Thyroid gland (tissue), 4 donors: ENCODE results near the gene EGFR. TPM values are rescaled to one million over a fixed set of nuclear protein-coding genes. Genes with fewer than 3 reads are reported as not detected.

Experiments
- DNase-seq, 2 donors: peaks; one replicate each; pipeline ENCODE4 v3.0.0-alpha.2; 2019
- H3K27ac ChIP-seq, 3 donors: fragments of 200-600 bp; sonication (generic); 1 replicate in 2 of 3; 2 replicates in 1 of 3; pipeline ENCODE4 v1.5.1; 2016 to 2019; ENCODE audit warnings: mild to moderate bottlenecking in 1 of 3, moderate library complexity in 1 of 3
- H3K27me3 ChIP-seq: fragments of 200-600 bp; sonication (generic); one replicate; pipeline ENCODE4 v1.5.1; 2019
- H3K36me3 ChIP-seq, 2 donors: fragments of 200-600 bp; sonication (generic); one replicate each; pipeline ENCODE4 v1.5.1; 2016 to 2019
- H3K4me1 ChIP-seq, 2 donors: fragments of 200-600 bp; sonication (generic); one replicate each; pipeline ENCODE4 v1.5.1; 2017 to 2019
- H3K4me3 ChIP-seq, 3 donors: fragments of 200-600 bp; sonication (generic); replicated peaks in 1 of 3; 1 replicate in 2 of 3; 2 replicates in 1 of 3; pipeline ENCODE4 v1.5.1; 2016; ENCODE audit warnings: mild to moderate bottlenecking in 1 of 3
- H3K9me3 ChIP-seq: fragments of 200-600 bp; sonication (generic); one replicate; pipeline ENCODE4 v1.5.1; 2017
- POLR2A ChIP-seq, 2 donors: fragments of 450-650 bp; IDR thresholded peaks; one replicate each; pipeline ENCODE4 v1.6.1; 2017; ENCODE audit warnings: antibody characterized with exemption in 2 of 2, mild to moderate bottlenecking in 2 of 2, moderate library complexity in 1 of 2
- WGBS, 2 donors: methylation state at CpG; one replicate each; pipeline ENCODE4 v1.1.5; 2017; 5-methylcytosine and 5-hydroxymethylcytosine counted together
- intact Hi-C: fragments of 100-400 bp; cut with DNase I; formaldehyde crosslinking; loops from one replicate; pipeline ENCODE4 v1.15.1; 2023
- total RNA-seq, 4 donors: library from RNA; depleted of rRNA; stranded (reverse); fragments of >200 nt; gene quantifications; one replicate each; pipeline ENCODE4 v1.2.3, GENCODE V29; 2016
- TF ChIP-seq, protein P1 (sequence below), 6 experiments: fragments of 200-600 bp in 3 of 6; fragments of 450-650 bp in 3 of 6; sonication (generic) in 3 of 6; IDR thresholded peaks; one replicate each; pipeline ENCODE4 v1.5.1; 2016 to 2019; ENCODE audit warnings: antibody characterized with exemption in 6 of 6, mild to moderate bottlenecking in 2 of 6, inconsistent platforms in 1 of 6, moderate library complexity in 1 of 6

EGFR gene
- total RNA-seq, 4 donors from 2014 or later: 57.5 to 96.2 (median 84.7) TPM

DNA sequence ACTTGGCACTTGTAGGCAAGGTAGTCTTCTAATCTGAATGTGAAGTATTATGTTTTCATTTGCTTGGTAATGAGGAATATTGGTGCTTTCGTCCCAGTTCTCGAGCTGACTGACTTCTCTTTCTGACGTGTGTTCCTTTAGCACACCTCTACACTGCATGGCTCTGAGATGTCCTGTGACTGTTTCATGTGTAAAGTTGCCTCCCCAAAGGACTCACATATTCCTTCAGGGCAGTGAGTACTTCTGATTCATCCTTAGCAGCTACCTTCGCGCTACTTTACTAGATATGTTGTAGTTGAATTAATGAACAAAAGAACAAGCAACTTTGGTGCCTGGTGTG is 113.7 kb downstream of the EGFR start:
- Histone ChIP-seq H3K9me3 (no peaks in the 10 kb centered on the region), H3K27me3 (no peaks in the 10 kb centered on the region), H3K4me1 (peaks cover 37 to 74% of the 10 kb centered on the region in 2 donors), H3K4me3 (no peak overlapping the region), H3K36me3 (no peaks in the 10 kb centered on the region), H3K27ac (no peak overlapping the region)
- DNase-seq: no peak
- TF ChIP-seq POLR2A (IDR thresholded peaks at IDR 0.05): no peak
- TF ChIP-seq, protein P1, sequence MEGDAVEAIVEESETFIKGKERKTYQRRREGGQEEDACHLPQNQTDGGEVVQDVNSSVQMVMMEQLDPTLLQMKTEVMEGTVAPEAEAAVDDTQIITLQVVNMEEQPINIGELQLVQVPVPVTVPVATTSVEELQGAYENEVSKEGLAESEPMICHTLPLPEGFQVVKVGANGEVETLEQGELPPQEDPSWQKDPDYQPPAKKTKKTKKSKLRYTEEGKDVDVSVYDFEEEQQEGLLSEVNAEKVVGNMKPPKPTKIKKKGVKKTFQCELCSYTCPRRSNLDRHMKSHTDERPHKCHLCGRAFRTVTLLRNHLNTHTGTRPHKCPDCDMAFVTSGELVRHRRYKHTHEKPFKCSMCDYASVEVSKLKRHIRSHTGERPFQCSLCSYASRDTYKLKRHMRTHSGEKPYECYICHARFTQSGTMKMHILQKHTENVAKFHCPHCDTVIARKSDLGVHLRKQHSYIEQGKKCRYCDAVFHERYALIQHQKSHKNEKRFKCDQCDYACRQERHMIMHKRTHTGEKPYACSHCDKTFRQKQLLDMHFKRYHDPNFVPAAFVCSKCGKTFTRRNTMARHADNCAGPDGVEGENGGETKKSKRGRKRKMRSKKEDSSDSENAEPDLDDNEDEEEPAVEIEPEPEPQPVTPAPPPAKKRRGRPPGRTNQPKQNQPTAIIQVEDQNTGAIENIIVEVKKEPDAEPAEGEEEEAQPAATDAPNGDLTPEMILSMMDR (IDR thresholded peaks at IDR 0.05): no peak
- 93 to 94% methylated on average over 5 of the region's 5 CpGs for WGBS, 2 donors
- intact Hi-C loops: no loop called here

DNA sequence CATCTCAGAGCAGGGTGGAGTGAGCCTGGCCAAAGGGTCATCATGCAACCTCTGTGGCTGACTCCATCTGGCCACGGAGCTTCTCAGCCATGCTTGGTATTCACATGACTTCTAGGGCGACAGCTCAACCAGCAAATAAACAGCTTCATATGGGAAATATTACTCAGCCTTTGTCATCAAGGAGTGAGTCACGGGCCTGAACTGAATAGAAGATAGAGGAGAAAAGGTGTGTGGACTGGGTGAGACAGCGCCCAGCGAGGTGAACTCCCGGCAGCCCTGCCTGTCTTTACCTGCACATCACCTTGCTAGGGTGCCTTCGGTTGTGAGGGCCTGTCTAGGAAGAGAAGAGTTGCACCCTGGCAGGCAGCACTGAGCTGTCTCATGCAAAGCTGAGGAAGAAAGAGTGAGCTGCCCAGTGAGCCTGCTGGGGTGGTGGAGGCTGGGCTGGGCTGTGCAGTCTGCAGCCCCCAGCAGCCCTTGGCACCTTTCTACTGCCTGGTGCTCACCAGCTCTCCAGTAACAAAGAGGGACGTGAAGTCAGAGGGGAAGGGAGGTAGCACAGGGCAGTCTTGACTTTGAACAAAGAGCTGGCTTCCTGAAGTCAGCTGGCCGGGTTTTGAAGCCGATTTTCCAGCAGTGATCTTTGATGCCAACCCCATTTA is 114.2 kb downstream of the EGFR start:
- H3K4me1 ChIP-seq: peaks cover 32 to 69% of the 10 kb centered on the region in 2 donors
- TF ChIP-seq, protein P1 (IDR thresholded peaks at IDR 0.05): no peak
- no peak for TF ChIP-seq POLR2A (IDR thresholded peaks at IDR 0.05)
- 86 to 89% methylated on average over 10 of the region's 10 CpGs for WGBS, 2 donors
- H3K4me3 ChIP-seq: no peak overlapping the region
- H3K36me3 ChIP-seq: no peaks in the 10 kb centered on the region
- peak overlapping the region in 2 of 3 donors; percentile 33 to 52 for H3K27ac ChIP-seq
- intact Hi-C loops: no loop called here
- no peaks in the 10 kb centered on the region for H3K9me3 ChIP-seq
- DNase-seq: no peak
- no peaks in the 10 kb centered on the region for H3K27me3 ChIP-seq

DNA sequence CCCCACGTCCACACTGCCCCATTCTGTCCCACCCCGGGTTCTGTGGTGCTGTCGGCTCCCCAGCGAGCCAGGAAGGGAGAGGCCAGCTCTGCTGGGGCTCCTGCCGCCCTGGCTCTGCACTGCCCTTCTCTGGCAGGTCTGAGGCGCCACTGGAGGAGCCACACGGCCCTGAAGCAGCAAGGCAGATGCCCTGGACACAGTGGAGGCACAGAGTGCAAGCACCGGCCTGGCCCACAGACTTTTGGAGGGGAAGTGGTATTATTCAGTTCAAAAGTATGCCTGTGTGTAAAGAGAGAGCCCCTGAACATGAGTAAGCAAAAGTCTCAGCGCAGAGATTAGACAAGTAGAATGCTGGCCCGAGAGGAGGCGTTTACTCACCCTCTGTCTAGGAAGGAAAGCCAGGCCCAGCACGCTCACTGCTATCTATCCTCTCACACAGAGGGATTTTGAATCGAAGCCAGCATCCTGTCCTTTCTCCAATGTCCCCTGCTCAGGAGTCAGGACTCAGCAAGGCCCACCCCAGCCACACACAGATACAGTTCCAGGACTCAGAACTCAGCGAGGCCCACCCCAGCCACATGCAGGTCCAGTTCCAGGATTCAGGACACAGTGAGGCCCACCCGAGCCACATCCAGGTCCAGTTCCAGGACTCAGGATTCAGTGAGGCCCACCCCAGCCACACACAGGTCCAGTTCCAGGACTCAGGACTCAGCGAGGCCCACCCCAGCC is 115.0 kb downstream of the EGFR start:
- H3K4me3 ChIP-seq: no peak overlapping the region
- TF ChIP-seq, protein P1 (IDR thresholded peaks at IDR 0.05): no peak
- TF ChIP-seq POLR2A (IDR thresholded peaks at IDR 0.05): no peak
- no peaks in the 10 kb centered on the region for H3K9me3 ChIP-seq
- no peaks in the 10 kb centered on the region for H3K27me3 ChIP-seq
- intact Hi-C loops: no loop called here
- H3K36me3 ChIP-seq: no peaks in the 10 kb centered on the region
- H3K4me1 ChIP-seq: peaks cover 24 to 61% of the 10 kb centered on the region in 2 donors
- no peak for DNase-seq
- peak overlapping the region in 2 of 3 donors; percentile 33 to 52 for H3K27ac ChIP-seq
- WGBS, 2 donors: 72 to 75% methylated on average over 13 to 16 of the region's 16 CpGs

DNA sequence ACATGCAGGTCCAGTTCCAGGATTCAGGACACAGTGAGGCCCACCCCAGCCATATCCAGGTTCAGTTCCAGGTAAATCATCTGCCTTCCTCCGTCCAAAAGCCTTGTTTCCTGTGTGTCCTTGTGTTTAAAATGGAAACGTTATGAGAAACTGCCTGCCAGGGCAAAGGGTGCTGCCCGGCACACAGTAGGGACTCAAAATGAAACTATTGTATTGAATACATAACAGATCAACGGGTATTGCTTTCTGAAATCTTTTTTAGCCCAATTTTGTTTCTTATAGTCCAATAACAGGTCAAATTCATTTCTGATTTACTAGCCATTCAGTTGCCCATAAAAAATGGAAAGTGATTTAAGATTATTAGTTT is 115.5 kb downstream of the EGFR start:
- intact Hi-C loops: no loop called here
- Histone ChIP-seq H3K4me1 (peaks cover 19 to 56% of the 10 kb centered on the region in 2 donors), H3K27me3 (no peaks in the 10 kb centered on the region), H3K4me3 (no peak overlapping the region), H3K27ac (peak overlapping the region in 1 of 3 donors; percentile 52), H3K9me3 (no peaks in the 10 kb centered on the region), H3K36me3 (no peaks in the 10 kb centered on the region)
- TF ChIP-seq POLR2A (IDR thresholded peaks at IDR 0.05): no peak
- TF ChIP-seq, protein P1 (IDR thresholded peaks at IDR 0.05): no peak
- 92 to 93% methylated on average over 4 of the region's 4 CpGs for WGBS, 2 donors
- DNase-seq: no peak

DNA sequence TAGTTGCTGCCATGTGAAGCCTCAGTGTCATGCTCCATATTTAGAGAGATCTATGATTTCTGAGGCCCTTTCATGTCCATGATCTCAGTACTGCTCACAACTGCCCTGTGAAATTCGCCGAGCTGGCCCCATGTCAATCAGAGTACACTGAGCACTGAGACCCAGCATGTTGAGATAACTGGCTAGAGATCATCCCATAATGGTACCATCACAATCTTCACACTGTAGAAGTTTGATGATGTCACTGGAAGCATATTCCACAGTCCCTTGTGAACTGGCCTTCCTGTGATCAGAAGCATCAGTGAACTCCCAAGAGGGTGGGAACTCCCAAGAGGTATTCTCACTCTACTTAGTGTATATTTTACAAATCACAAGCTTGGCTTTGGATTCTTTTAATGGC is 116.0 kb downstream of the EGFR start:
- H3K4me1 ChIP-seq: peaks cover 14 to 51% of the 10 kb centered on the region in 2 donors
- DNase-seq: no peak
- intact Hi-C loops: no loop called here
- H3K36me3 ChIP-seq: no peaks in the 10 kb centered on the region
- H3K4me3 ChIP-seq: no peak overlapping the region
- no peak for TF ChIP-seq POLR2A (IDR thresholded peaks at IDR 0.05)
- TF ChIP-seq, protein P1 (IDR thresholded peaks at IDR 0.05): no peak
- WGBS, 2 donors: 89 to 97% methylated on average over 2 of the region's 2 CpGs
- H3K27me3 ChIP-seq: no peaks in the 10 kb centered on the region
- peak overlapping the region in 1 of 3 donors; percentile 52 for H3K27ac ChIP-seq
- no peaks in the 10 kb centered on the region for H3K9me3 ChIP-seq
